ENCODE measurements around the gene CHFR. TPM values are rescaled to one million over a fixed set of nuclear protein-coding genes. Genes with fewer than 3 reads are reported as not detected.

CHFR gene
- total RNA-seq, 2 donors from 2014 or later = 57.0 to 80.4 TPM

DNA sequence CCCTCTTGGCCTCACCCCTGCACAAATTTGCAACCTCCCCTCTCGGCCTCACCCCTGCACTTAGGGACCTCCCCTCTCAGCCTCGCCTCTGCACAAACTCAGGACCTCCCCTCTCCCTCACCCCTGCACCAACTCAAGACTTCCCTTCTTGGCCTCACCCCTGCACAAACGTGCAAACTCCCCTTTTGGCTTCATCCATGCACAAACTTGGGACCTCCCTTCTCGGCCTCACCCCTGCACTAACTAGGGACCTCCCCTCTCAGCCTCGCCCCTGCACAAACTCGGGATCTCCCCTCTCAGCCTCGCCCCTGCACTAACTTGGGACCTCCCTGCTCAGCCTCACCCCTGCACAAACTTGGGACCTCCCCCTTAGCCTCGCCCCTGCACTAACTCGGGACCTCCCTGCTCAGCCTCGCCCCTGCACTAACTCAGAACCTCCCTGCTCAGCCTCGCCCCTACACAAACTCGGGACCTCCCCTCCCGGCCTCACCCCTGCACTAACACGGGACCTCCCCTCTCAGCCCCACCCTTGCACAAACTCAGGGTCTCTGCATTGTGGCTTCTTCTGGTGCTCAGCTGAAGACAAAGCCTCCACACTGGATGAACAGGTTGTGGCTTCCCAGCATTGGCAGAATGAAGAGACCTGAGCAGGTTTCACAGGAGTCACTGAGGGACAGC lies 47.7 kb downstream of the CHFR start:
- Mint-ChIP-seq H3K9me3 (peaks cover 1% of the 10 kb centered on the region), H3K27ac (no peak overlapping the region), H3K36me3 (ENCODE audit: low read depth) (peaks cover 60% of the 10 kb centered on the region), H3K4me1 (no peaks in the 10 kb centered on the region), H3K27me3 (ENCODE audit: insufficient read depth) (no peaks in the 10 kb centered on the region), H3K4me3 (no peak overlapping the region)
- no peak overlapping the region for H3K9ac ChIP-seq (ENCODE audit: extremely low read depth, low read length, poor library complexity, severe bottlenecking)
- WGBS, 2 experiments (ENCODE audit: insufficient coverage in 1 of 2, insufficient read length in 1 of 2) = 81 to 89% methylated on average over 10 to 14 of the region's 14 CpGs
- peaks cover 43% of the 10 kb centered on the region for H3K36me3 ChIP-seq (ENCODE audit: control insufficient read depth, insufficient read depth, low read length)
- no peaks in the 10 kb centered on the region for H3K27me3 ChIP-seq (ENCODE audit: control insufficient read depth, insufficient read depth, low read length, poor library complexity, severe bottlenecking)
- no peaks in the 10 kb centered on the region for H3K4me1 ChIP-seq (ENCODE audit: control insufficient read depth, insufficient read depth, low read length)
- no peaks in the 10 kb centered on the region for H3K9me3 ChIP-seq (ENCODE audit: control insufficient read depth, low read length)
- peak; percentile 49 for DNase-seq
- H3K27ac ChIP-seq (ENCODE audit: low read depth, low read length) = no peak overlapping the region
- H3K4me3 ChIP-seq (ENCODE audit: low read length) = no peak overlapping the region
- TF ChIP-seq, protein P1, sequence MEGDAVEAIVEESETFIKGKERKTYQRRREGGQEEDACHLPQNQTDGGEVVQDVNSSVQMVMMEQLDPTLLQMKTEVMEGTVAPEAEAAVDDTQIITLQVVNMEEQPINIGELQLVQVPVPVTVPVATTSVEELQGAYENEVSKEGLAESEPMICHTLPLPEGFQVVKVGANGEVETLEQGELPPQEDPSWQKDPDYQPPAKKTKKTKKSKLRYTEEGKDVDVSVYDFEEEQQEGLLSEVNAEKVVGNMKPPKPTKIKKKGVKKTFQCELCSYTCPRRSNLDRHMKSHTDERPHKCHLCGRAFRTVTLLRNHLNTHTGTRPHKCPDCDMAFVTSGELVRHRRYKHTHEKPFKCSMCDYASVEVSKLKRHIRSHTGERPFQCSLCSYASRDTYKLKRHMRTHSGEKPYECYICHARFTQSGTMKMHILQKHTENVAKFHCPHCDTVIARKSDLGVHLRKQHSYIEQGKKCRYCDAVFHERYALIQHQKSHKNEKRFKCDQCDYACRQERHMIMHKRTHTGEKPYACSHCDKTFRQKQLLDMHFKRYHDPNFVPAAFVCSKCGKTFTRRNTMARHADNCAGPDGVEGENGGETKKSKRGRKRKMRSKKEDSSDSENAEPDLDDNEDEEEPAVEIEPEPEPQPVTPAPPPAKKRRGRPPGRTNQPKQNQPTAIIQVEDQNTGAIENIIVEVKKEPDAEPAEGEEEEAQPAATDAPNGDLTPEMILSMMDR (conservative IDR thresholded peaks at IDR 0.05) = no peak

DNA sequence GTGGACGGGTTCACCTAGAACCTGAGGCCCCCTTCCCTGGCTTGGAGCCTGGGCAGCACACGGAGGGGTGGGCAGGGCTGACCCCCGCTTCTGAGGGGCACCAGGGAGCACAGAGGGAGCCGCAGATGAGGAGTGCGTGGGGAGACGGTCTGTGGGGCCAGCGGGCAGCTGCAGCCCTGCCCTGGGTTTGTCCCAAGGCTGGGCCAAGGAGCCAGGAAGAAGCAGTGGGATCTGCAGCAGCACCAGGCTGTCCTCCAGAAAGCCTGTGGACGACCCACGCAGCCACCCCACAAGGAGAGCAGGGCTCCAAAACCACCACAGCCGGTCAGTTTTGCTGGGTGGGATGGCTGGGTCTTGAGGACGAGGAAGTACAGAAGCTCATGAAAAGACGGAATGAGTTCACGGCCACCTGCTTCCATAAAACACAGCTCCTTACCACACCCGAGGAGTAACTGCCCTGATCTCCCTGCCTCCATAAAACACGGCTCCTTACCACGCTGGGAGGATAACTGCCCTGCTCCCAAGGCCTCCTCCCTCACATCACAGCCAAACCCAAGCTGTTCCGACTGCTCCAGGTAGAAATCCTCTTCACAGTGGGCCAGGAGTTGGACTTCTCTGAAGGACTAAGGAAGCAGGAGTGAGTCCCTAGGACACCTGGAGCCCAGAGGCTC lies 48.9 kb downstream of the CHFR start:
- H3K4me1 Mint-ChIP-seq = no peaks in the 10 kb centered on the region
- H3K27me3 ChIP-seq (ENCODE audit: control insufficient read depth, insufficient read depth, low read length, poor library complexity, severe bottlenecking) = no peaks in the 10 kb centered on the region
- H3K9me3 ChIP-seq (ENCODE audit: control insufficient read depth, low read length) = no peaks in the 10 kb centered on the region
- DNase-seq = peak; percentile 45
- peaks cover 1% of the 10 kb centered on the region for H3K9me3 Mint-ChIP-seq
- peak overlapping the region; percentile 57 for H3K27ac ChIP-seq (ENCODE audit: low read depth, low read length)
- H3K4me3 ChIP-seq (ENCODE audit: low read length) = no peak overlapping the region
- TF ChIP-seq, protein P1 (conservative IDR thresholded peaks at IDR 0.05) = no peak
- peaks cover 61% of the 10 kb centered on the region for H3K36me3 Mint-ChIP-seq (ENCODE audit: low read depth)
- no peak overlapping the region for H3K9ac ChIP-seq (ENCODE audit: extremely low read depth, low read length, poor library complexity, severe bottlenecking)
- no peaks in the 10 kb centered on the region for H3K4me1 ChIP-seq (ENCODE audit: control insufficient read depth, insufficient read depth, low read length)
- no peak overlapping the region for H3K4me3 Mint-ChIP-seq
- WGBS, 2 experiments (ENCODE audit: insufficient coverage in 1 of 2, insufficient read length in 1 of 2) = 92 to 93% methylated on average over 11 to 17 of the region's 17 CpGs
- H3K27ac Mint-ChIP-seq = no peak overlapping the region
- H3K27me3 Mint-ChIP-seq (ENCODE audit: insufficient read depth) = no peaks in the 10 kb centered on the region
- H3K36me3 ChIP-seq (ENCODE audit: control insufficient read depth, insufficient read depth, low read length) = peaks cover 44% of the 10 kb centered on the region

- Mint-ChIP-seq H3K27me3 (ENCODE audit: insufficient read depth) (no peaks in the 10 kb centered on the region), H3K9me3 (peaks cover 1% of the 10 kb centered on the region), H3K4me3 (no peak overlapping the region), H3K27ac (no peak overlapping the region), H3K36me3 (ENCODE audit: low read depth) (peaks cover 62% of the 10 kb centered on the region), H3K4me1 (no peaks in the 10 kb centered on the region)
- DNase-seq = no peak
- peak overlapping the region; percentile 57 for H3K27ac ChIP-seq (ENCODE audit: low read depth, low read length)
- 91 to 92% methylated on average over 21 to 27 of the region's 27 CpGs for WGBS, 2 experiments (ENCODE audit: insufficient coverage in 1 of 2, insufficient read length in 1 of 2)
- no peak overlapping the region for H3K4me3 ChIP-seq (ENCODE audit: low read length)
- H3K9ac ChIP-seq (ENCODE audit: extremely low read depth, low read length, poor library complexity, severe bottlenecking) = no peak overlapping the region
- H3K9me3 ChIP-seq (ENCODE audit: control insufficient read depth, low read length) = no peaks in the 10 kb centered on the region
- H3K36me3 ChIP-seq (ENCODE audit: control insufficient read depth, insufficient read depth, low read length) = peaks cover 41% of the 10 kb centered on the region
- no peaks in the 10 kb centered on the region for H3K27me3 ChIP-seq (ENCODE audit: control insufficient read depth, insufficient read depth, low read length, poor library complexity, severe bottlenecking)
- TF ChIP-seq, protein P1 (conservative IDR thresholded peaks at IDR 0.05) = no peak
- H3K4me1 ChIP-seq (ENCODE audit: control insufficient read depth, insufficient read depth, low read length) = no peaks in the 10 kb centered on the region
These were observed 49.6 kb downstream of the CHFR start for GRCh38 chr12:132837693-132838409.
